HEK293 (cell line): Measurements from ENCODE around the gene FSTL3.

Experiments
- CTCF ChIA-PET: fragments of 350-600 bp; formaldehyde crosslinking; extraction: SDS; loops from one replicate; lab custom pipeline; 2021; ENCODE audit warnings: antibody characterized with exemption; lab: Yijun Ruan, JAX
- POLR2A ChIA-PET: fragments of 300-600 bp; formaldehyde crosslinking; extraction: SDS; loops from one replicate; lab custom pipeline; 2020; ENCODE audit warnings: antibody characterized with exemption, inconsistent platforms; lab: Yijun Ruan, JAX
- H3K27ac ChIP-seq: fragments of 200-500 bp; sonication (Bioruptor generic); 2 replicates; pipeline ENCODE4 v1.5.1; 2014; ENCODE audit warnings: low read depth, low read length, control low read depth, inconsistent platforms; ENCODE audit errors: extremely low read depth
- H3K36me3 ChIP-seq, 2 experiments: fragments of 200-500 bp in 1 of 2; sonication (Bioruptor generic) in 1 of 2; 1 replicate in 1 of 2; 2 replicates in 1 of 2; pipeline ENCODE4 v1.5.1; 2014 to 2017; ENCODE audit warnings: inconsistent platforms in 2 of 2, low read length in 2 of 2; ENCODE audit not compliant: control insufficient read depth in 2 of 2, insufficient read depth in 1 of 2
- H3K4me1 ChIP-seq: fragments of 200-500 bp; sonication (Bioruptor generic); 2 replicates; pipeline ENCODE4 v1.5.1; 2014; ENCODE audit warnings: mild to moderate bottlenecking, low read length, inconsistent platforms; ENCODE audit not compliant: control insufficient read depth, insufficient read depth
- H3K4me3 ChIP-seq: 2 replicates; pipeline ENCODE4 v1.5.1; 2011; ENCODE audit warnings: low read depth, mild to moderate bottlenecking, control low read depth, low read length, moderate library complexity
- H3K9me3 ChIP-seq: fragments of 200-500 bp; sonication (Bioruptor generic); 2 replicates; pipeline ENCODE4 v1.5.1; 2014; ENCODE audit warnings: low read depth, low read length, inconsistent platforms; ENCODE audit not compliant: control insufficient read depth, insufficient read depth
- EGR2 ChIP-seq: fragments of 450-650 bp; formaldehyde crosslinking; IDR thresholded peaks from 2 replicates; pipeline ENCODE4 v1.5.1; 2016; ENCODE audit warnings: low read depth, missing biosample characterization, missing genetic modification characterization
- OVOL3 ChIP-seq: fragments of 450-650 bp; formaldehyde crosslinking; IDR thresholded peaks from 2 replicates; pipeline ENCODE4 v1.5.1; 2016; ENCODE audit warnings: missing biosample characterization, missing genetic modification characterization
- YY1 ChIP-seq: fragments of 450-650 bp; formaldehyde crosslinking; IDR thresholded peaks from 2 replicates; pipeline ENCODE4 v1.5.1; 2018; ENCODE audit warnings: missing biosample characterization, missing genetic modification characterization
- ZBTB8A ChIP-seq: fragments of 450-650 bp; formaldehyde crosslinking; IDR thresholded peaks from 2 replicates; pipeline ENCODE4 v1.5.1; 2016; ENCODE audit warnings: missing biosample characterization, missing genetic modification characterization
- ZFHX2 ChIP-seq: fragments of 450-650 bp; formaldehyde crosslinking; conservative IDR thresholded peaks from 2 replicates; pipeline ENCODE4 v1.5.1; 2016; ENCODE audit warnings: missing biosample characterization, missing genetic modification characterization
- ZNF138 ChIP-seq: fragments of 450-650 bp; formaldehyde crosslinking; IDR thresholded peaks from 2 replicates; pipeline ENCODE4 v1.5.1; 2016; ENCODE audit warnings: missing biosample characterization, missing genetic modification characterization, borderline replicate concordance
- ZNF223 ChIP-seq: fragments of 450-650 bp; formaldehyde crosslinking; IDR thresholded peaks from 2 replicates; pipeline ENCODE4 v1.5.1; 2016; ENCODE audit warnings: missing biosample characterization, missing genetic modification characterization
- ZNF335 ChIP-seq: fragments of 450-650 bp; formaldehyde crosslinking; conservative IDR thresholded peaks from 2 replicates; pipeline ENCODE4 v1.5.1; 2016; ENCODE audit warnings: missing biosample characterization, missing genetic modification characterization
- ZNF416 ChIP-seq: fragments of 450-650 bp; formaldehyde crosslinking; IDR thresholded peaks from 2 replicates; pipeline ENCODE4 v1.5.1; 2016; ENCODE audit warnings: missing biosample characterization, missing genetic modification characterization
- ZNF426 ChIP-seq: fragments of 450-650 bp; formaldehyde crosslinking; IDR thresholded peaks from 2 replicates; pipeline ENCODE4 v1.5.1; 2017; ENCODE audit warnings: missing biosample characterization, missing genetic modification characterization, mild to moderate bottlenecking, inconsistent platforms, moderate library complexity
- ZNF48 ChIP-seq: fragments of 450-650 bp; formaldehyde crosslinking; IDR thresholded peaks from 2 replicates; pipeline ENCODE4 v1.5.1; 2016; ENCODE audit warnings: missing biosample characterization, missing genetic modification characterization
- ZNF600 ChIP-seq: fragments of 450-650 bp; formaldehyde crosslinking; IDR thresholded peaks from 2 replicates; pipeline ENCODE4 v1.5.1; 2016; ENCODE audit warnings: missing biosample characterization, missing genetic modification characterization
- ZNF624 ChIP-seq: fragments of 450-650 bp; formaldehyde crosslinking; IDR thresholded peaks from 2 replicates; pipeline ENCODE4 v1.5.1; 2017; ENCODE audit warnings: missing biosample characterization, missing genetic modification characterization
- ZNF701 ChIP-seq: fragments of 450-650 bp; formaldehyde crosslinking; IDR thresholded peaks from 2 replicates; pipeline ENCODE4 v1.5.1; 2016; ENCODE audit warnings: missing biosample characterization, missing genetic modification characterization
- TF ChIP-seq, protein P1 (sequence below): fragments of 450-650 bp; IDR thresholded peaks from 2 replicates; pipeline ENCODE4 v1.5.1; 2018; ENCODE audit warnings: missing biosample characterization, missing genetic modification characterization
- TF ChIP-seq, protein P2 (sequence below): fragments of 450-650 bp; formaldehyde crosslinking; IDR thresholded peaks from 2 replicates; pipeline ENCODE4 v1.5.1; 2017; ENCODE audit warnings: missing biosample characterization, missing genetic modification characterization
- TF ChIP-seq, protein P3 (sequence below): fragments of 450-650 bp; formaldehyde crosslinking; IDR thresholded peaks from 2 replicates; pipeline ENCODE4 v1.5.1; 2016; ENCODE audit warnings: missing biosample characterization, missing genetic modification characterization
- TF ChIP-seq, protein P4 (sequence below): fragments of 450-650 bp; formaldehyde crosslinking; IDR thresholded peaks from 2 replicates; pipeline ENCODE4 v1.5.1; 2016; ENCODE audit warnings: missing biosample characterization, missing genetic modification characterization

The FSTL3 gene

DNA sequence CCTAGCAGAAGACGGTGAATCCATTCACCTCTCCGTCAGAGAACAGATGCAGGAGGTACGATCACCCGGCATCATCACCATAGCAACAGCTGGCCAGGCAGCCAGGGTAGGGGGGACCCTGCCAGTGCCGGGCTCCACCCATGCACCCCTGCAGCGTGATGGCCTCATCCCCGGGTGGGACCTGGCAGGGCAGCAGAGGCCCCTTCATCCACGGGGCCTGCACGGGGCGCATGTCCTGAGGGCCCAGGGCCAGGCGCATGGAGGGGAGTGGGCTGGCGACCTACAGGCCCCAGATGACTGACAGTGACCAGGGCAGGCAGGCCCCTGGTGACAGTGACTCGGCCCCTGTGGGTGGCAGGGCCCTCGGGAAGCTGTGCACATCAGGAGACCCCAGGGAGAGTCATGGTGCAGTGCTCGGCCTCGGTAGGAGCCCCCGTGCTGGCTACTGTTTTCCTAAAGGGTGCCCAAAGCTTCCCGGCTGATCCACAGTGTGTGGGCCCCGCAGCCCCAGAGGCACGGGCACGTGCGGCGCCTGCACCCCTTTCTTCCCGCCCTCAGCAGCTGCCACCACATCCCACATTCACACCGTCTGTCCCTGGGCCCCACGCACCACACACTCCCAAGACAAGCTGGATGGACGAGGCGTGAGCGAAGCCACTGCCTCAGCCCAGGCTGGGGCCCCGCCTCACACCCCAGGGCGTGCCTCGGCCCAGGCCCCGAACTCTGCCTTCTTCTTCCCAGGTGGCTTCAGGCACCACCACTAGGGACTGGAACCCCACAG, 17.9 kb upstream of the FSTL3 start (continued):
- TF ChIP-seq, protein P1, sequence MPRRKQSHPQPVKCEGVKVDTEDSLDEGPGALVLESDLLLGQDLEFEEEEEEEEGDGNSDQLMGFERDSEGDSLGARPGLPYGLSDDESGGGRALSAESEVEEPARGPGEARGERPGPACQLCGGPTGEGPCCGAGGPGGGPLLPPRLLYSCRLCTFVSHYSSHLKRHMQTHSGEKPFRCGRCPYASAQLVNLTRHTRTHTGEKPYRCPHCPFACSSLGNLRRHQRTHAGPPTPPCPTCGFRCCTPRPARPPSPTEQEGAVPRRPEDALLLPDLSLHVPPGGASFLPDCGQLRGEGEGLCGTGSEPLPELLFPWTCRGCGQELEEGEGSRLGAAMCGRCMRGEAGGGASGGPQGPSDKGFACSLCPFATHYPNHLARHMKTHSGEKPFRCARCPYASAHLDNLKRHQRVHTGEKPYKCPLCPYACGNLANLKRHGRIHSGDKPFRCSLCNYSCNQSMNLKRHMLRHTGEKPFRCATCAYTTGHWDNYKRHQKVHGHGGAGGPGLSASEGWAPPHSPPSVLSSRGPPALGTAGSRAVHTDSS = no peak

DNA sequence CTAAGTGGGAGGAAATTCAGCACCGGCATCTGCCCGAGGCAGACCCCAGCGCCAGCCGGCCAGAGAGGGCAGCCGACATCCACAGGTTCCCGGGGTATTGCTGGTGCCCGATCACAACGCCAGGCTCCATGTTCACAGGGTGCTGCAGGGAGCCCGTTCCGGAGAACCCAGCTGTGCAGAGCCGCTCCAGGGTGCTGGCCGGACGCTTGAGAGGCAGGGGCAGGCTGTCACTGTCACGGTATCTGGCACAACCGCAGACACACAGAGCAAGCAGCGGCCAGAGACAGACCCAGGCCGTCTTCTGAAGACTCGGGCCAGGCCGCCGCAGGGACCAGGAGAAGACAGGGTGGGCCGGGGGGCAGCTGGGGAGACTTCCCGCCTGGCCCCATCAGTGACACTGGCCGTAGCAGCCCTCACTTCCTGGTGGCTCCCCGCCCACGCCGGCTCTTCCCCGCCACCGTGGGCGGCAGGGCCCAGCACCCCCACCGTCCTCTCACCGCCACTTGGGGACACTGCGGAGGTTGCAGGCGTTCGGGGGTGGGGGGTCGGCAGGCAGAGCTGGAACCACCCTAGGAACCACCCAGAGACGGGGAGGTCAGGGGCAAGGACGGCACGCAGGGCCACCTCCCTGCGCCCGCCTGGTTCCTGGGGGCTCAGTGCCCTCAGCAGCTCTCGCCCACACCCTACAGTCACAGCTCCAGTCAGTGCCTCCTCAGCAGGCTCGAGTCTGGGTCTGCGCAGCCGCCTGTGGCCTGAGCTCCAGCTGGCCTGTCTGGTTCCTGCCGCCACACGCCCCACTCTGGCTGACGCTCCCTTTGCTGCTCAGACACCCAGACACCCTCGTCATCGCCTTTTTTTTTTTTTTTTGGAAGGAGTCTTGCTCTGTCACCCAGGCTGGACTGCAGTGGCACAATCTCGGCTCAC, 17.0 kb upstream of the FSTL3 start:
- Histone ChIP-seq H3K27ac (peak overlapping the region; percentile 5; the same call in 1 of the 2 replicates), H3K36me3 (peaks cover 6 to 57% of the 10 kb centered on the region in 2 experiments; a peak in 2 of 3 replicates), H3K4me3 (no peak overlapping the region), H3K4me1 (peaks cover 9% of the 10 kb centered on the region), H3K9me3 (no peaks in the 10 kb centered on the region)
- TF ChIP-seq ZNF335 (tag by site-specific recombination) = no peak
- peak; percentile 91 for TF ChIP-seq ZFHX2 (tag by site-specific recombination)
- TF ChIP-seq, protein P2, sequence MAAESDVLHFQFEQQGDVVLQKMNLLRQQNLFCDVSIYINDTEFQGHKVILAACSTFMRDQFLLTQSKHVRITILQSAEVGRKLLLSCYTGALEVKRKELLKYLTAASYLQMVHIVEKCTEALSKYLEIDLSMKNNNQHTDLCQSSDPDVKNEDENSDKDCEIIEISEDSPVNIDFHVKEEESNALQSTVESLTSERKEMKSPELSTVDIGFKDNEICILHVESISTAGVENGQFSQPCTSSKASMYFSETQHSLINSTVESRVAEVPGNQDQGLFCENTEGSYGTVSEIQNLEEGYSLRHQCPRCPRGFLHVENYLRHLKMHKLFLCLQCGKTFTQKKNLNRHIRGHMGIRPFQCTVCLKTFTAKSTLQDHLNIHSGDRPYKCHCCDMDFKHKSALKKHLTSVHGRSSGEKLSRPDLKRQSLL = peak; percentile 59; the same call in 1 of the 2 replicates
- peak; percentile 37; the same call in 1 of the 2 replicates for TF ChIP-seq ZNF600 (tag by site-specific recombination)
- TF ChIP-seq EGR2 (tag by site-specific recombination) = peak; percentile 81
- TF ChIP-seq OVOL3 (tag by site-specific recombination) = no peak
- TF ChIP-seq ZNF426 (tag by site-specific recombination) = no peak
- TF ChIP-seq, protein P3, sequence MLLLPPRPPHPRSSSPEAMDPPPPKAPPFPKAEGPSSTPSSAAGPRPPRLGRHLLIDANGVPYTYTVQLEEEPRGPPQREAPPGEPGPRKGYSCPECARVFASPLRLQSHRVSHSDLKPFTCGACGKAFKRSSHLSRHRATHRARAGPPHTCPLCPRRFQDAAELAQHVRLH (tag by site-specific recombination) = no peak
- no peak for TF ChIP-seq ZNF223 (tag by site-specific recombination)
- no peak for TF ChIP-seq ZNF701 (tag by site-specific recombination)
- TF ChIP-seq ZNF416 = no peak
- no peak for TF ChIP-seq ZNF138 (tag by site-specific recombination)
- TF ChIP-seq YY1 (tag by site-specific recombination) = no peak
- TF ChIP-seq ZNF624 (tag by site-specific recombination) = no peak
- TF ChIP-seq, protein P4, sequence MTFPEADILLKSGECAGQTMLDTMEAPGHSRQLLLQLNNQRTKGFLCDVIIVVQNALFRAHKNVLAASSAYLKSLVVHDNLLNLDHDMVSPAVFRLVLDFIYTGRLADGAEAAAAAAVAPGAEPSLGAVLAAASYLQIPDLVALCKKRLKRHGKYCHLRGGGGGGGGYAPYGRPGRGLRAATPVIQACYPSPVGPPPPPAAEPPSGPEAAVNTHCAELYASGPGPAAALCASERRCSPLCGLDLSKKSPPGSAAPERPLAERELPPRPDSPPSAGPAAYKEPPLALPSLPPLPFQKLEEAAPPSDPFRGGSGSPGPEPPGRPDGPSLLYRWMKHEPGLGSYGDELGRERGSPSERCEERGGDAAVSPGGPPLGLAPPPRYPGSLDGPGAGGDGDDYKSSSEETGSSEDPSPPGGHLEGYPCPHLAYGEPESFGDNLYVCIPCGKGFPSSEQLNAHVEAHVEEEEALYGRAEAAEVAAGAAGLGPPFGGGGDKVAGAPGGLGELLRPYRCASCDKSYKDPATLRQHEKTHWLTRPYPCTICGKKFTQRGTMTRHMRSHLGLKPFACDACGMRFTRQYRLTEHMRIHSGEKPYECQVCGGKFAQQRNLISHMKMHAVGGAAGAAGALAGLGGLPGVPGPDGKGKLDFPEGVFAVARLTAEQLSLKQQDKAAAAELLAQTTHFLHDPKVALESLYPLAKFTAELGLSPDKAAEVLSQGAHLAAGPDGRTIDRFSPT (tag by site-specific recombination) = no peak
- no peak for TF ChIP-seq ZNF48 (tag by site-specific recombination)
- 0 out of 2 replicates have a peak, but pooled peaks have one; percentile 17 for TF ChIP-seq ZBTB8A (tag by site-specific recombination)
- ChIA-PET CTCF (interaction anchor here (0.6 kb wide), 1 partner anchor 112 kb away, joined by 3 read pairs; no protein-coding TSS in a partner anchor), POLR2A (no interaction called here)
